T-helper 2 cell treated with Interferon-gamma antibody and Interleukin-4, amounts not matched to agents 5 μg/mL and 100 μg/mL, for 36 hours (primary cell): Measurements from ENCODE around the gene RHOG.

ENCODE experiments used
- DNase-seq: peaks from one replicate; pipeline ENCODE4 v3.0.0; 2021; ENCODE audit warnings: low spot score
- H3K27ac Mint-ChIP-seq: one replicate; pipeline ENCODE4 v1.8.0; 2021; ENCODE audit warnings: mild to moderate bottlenecking, mixed read lengths
- H3K27me3 Mint-ChIP-seq: one replicate; pipeline ENCODE4 v1.8.0; 2021; ENCODE audit warnings: low read depth, mixed read lengths
- H3K36me3 Mint-ChIP-seq: one replicate; pipeline ENCODE4 v1.8.0; 2021; ENCODE audit warnings: low read depth, mixed read lengths
- H3K4me1 Mint-ChIP-seq: one replicate; pipeline ENCODE4 v1.8.0; 2021; ENCODE audit warnings: low read depth, mixed read lengths
- H3K4me3 Mint-ChIP-seq: one replicate; pipeline ENCODE4 v1.8.0; 2022; ENCODE audit warnings: mild to moderate bottlenecking, moderate library complexity, mixed read lengths
- H3K9me3 Mint-ChIP-seq: one replicate; pipeline ENCODE4 v1.8.0; 2021; ENCODE audit warnings: mixed read lengths

The RHOG gene

DNA sequence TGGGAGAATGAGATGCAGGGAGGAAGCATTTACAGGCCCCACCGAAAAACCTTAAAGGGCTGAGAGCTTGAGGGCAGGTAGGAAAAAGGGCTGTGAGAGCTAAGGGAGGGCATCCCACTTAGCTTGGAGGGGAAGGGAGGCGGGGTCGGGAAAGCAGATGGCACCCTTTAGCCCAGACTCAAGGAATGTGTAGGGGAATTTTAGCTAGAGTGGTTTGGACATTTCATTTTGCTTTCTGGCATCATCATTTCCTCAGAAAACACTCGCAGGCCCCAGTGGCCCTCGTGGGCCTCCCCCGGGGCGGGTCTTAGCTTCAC is 13.9 kb upstream of the RHOG start:
- peak overlapping the region; percentile 97 for H3K4me3 Mint-ChIP-seq

DNA sequence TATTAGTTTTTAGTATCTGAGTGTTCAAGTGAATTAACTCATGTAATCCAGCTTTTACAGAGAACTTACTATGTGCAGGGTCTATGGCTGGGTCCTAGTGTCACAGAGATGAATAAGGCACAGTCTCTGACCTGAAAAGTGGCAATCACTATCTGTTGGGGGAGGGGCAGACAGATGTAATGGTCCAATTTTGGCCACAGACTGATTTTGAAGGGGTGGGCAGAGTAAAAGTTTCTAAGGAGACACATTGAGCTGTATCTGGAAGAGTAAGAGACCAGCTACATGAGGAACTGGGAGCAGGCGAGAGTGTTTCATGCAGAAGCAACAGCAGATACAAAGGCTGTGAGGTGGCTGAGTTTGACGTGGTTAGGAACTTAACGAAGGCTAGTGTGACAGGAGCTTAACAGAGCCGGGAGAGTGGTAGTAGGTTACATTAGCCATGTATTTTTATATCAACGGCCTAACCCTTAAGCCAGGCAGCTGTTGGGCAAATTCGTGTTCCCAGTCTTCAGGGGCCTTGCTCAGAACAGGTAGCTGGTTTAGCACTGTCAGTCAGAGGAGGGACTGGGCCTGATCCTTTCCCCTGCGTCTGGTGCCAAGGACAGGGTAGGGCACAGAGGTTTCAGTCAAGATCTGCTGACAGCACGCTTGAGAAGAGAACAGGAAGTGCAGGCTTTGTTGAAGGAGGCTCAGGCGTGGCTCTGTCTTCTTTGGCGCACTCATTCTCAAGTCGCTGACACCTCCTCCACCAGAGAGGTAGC is 13.3 kb upstream of the RHOG start:
- H3K4me3 Mint-ChIP-seq = peak overlapping the region; percentile 97
- H3K9me3 Mint-ChIP-seq = no peaks in the 10 kb centered on the region
- peaks cover 47% of the 10 kb centered on the region for H3K4me1 Mint-ChIP-seq
- DNase-seq = peak; percentile 69
- no peaks in the 10 kb centered on the region for H3K27me3 Mint-ChIP-seq
- peak overlapping the region; percentile 99 for H3K27ac Mint-ChIP-seq
- peaks cover 12% of the 10 kb centered on the region for H3K36me3 Mint-ChIP-seq

More for the DNA sequence above, 13.9 kb upstream of the RHOG start:
- Mint-ChIP-seq H3K9me3 (no peaks in the 10 kb centered on the region), H3K36me3 (peaks cover 15% of the 10 kb centered on the region), H3K4me1 (peaks cover 48% of the 10 kb centered on the region), H3K27ac (peak overlapping the region; percentile 99), H3K27me3 (no peaks in the 10 kb centered on the region)
- DNase-seq = no peak

DNA sequence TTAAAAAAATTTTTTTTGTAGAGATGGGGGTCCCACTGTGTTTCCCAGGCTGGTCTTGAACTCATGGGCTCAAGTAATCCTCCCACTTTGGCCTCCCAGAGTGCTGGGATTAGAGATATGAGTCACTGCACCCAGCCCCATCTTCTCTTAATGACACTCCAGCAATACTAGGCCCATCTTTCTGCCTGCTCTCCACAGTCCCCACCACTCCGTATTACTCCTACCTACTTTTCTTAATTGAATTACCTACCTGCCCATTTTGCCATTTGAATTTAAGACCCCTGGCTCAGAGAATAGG is 12.7 kb upstream of the RHOG start:
- Mint-ChIP-seq H3K27ac (peak overlapping the region; percentile 99), H3K9me3 (no peaks in the 10 kb centered on the region), H3K27me3 (no peaks in the 10 kb centered on the region), H3K36me3 (peaks cover 11% of the 10 kb centered on the region), H3K4me1 (peaks cover 46% of the 10 kb centered on the region), H3K4me3 (peak overlapping the region; percentile 97)
- no peak for DNase-seq

DNA sequence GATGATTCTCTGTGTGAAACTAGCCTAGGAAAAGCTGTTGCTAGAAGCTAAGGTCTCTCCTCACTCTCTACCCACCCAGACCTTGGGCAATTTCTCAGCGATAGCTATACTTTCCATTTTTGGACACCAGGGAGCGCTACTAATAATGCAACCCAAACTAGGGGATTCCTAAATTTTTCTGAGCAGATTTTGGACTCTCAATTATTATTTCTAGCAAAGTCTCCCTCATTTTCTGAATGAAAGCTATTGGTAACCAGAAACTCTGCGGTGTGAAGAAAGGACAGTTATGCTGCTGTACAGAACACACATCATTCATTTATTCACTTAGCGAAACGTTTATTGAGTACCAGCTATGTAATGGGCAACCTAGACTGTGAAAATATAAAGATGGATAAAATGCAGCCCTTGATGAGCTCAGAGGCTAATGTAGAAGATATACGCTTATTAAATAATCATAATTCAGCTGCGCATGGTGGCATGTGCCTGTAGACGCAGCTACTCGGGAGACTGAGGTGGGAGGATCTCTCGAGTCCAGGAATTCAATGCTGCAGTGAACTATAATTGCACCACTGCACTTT is 8.6 kb upstream of the RHOG start:
- Mint-ChIP-seq H3K27me3 (no peaks in the 10 kb centered on the region), H3K9me3 (no peaks in the 10 kb centered on the region), H3K27ac (no peak overlapping the region), H3K36me3 (no peaks in the 10 kb centered on the region), H3K4me1 (peaks cover 34% of the 10 kb centered on the region), H3K4me3 (no peak overlapping the region)
- DNase-seq = no peak

DNA sequence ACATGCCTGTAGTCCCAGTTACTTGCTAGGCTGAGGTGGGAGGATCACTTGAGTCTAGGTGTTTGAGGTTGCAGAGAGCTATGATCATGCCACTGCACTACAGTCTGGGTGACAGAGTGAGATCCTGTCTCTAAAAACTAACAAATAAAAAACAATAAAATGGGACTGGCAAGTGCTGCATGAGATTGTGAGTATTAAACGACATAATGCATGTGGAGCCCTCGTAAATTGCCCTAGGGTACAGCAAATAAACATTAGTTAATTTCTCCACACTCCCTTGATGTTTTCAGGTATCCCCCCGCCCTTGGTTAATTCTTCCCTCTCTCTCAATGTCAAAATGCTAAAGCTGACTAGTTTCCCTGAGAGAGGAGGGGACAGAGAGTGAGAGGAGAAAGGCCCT is 4.9 kb upstream of the RHOG start:
- Mint-ChIP-seq H3K9me3 (no peaks in the 10 kb centered on the region), H3K4me3 (no peak overlapping the region), H3K27me3 (no peaks in the 10 kb centered on the region), H3K36me3 (no peaks in the 10 kb centered on the region), H3K4me1 (peaks cover 25% of the 10 kb centered on the region), H3K27ac (no peak overlapping the region)
- no peak for DNase-seq

DNA sequence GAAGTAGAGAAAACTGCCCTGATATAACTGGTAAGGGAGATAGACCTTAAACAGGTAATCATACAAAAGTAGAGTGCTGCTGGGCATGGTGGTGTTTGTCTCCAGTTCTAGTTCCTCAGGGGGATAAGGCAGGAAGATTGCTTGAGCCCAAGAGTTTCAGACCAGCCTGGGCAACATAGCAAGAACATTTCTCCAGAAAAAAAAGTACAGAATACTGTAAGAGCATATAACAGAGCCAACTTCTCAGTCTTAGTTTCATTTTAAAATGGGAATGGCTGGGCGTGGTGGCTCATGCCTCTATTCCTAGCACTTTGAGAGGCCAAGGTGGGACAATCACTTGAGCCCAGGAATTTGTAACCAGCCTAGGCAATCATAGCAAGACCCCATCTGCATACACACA is 4.5 kb upstream of the RHOG start:
- Mint-ChIP-seq H3K27ac (no peak overlapping the region), H3K36me3 (no peaks in the 10 kb centered on the region), H3K4me3 (no peak overlapping the region), H3K9me3 (no peaks in the 10 kb centered on the region), H3K4me1 (peaks cover 25% of the 10 kb centered on the region), H3K27me3 (no peaks in the 10 kb centered on the region)
- no peak for DNase-seq

DNA sequence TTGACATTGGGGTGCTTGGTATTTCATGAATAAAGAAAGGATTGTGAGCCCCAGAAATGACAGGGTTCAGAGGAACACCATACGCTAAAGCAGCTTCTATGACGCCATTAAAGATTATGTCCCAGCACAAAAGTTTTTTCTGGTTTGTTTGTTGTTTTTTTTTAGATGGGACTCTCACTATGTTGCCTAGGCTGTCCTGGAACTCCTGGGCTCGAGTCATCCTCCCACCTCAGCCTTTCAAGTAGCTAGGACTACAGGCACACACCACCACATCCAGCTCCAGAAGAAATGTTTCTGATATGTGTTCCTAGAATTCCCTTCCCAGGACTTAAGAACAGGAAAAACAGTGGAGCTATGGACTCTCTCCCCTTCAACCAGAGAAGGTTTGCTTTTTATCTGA is 2.6 kb upstream of the RHOG start:
- H3K4me3 Mint-ChIP-seq = no peak overlapping the region
- H3K27ac Mint-ChIP-seq = peak overlapping the region; percentile 51
- peaks cover 30% of the 10 kb centered on the region for H3K4me1 Mint-ChIP-seq
- DNase-seq = no peak
- H3K9me3 Mint-ChIP-seq = no peaks in the 10 kb centered on the region
- no peaks in the 10 kb centered on the region for H3K27me3 Mint-ChIP-seq
- H3K36me3 Mint-ChIP-seq = peaks cover 16% of the 10 kb centered on the region

DNA sequence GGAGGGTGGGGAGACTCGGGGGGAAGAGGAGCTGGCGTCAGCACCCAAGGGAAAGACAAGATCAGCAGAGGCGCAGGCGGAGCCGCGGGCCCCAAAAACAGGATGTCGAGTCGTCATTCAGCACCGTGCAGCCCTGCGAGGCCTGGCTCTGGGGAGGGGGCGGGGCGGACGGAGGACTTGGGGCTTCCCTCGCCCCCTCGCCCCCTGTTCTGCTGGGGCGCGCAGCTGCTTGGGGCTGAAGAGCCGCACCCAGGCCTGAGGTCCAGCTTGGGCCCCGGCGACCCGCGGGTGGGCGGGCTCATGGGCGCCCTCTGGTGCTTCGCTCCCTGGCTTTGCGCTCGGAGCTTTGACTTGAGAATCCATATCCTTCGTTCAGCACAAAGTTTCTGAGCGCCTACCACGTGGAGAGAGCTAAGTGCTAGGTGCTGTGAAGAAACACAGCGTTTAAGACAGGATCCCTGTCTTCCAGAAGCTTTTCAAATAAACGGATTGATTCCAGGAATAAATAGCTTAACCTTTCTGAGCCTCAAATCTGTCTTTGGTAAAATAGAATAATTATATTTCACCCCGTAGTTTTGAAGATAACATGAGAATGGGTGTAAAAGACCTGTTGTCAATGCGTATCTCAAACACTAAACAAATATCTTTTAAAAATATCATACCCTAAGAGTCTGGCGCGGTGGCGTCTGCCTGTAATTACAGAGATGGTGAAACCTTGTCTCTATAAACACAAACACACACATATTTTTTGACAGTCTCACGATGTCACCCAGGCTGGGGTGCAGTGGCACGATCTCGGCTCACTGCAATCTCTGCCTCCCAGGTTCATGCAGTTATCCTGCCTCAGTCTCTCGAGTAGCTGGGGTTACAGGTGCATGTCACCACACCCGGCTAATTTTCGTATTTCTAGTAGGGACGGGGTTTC is 929 bp upstream of the RHOG start:
- no peaks in the 10 kb centered on the region for H3K9me3 Mint-ChIP-seq
- H3K27me3 Mint-ChIP-seq = no peaks in the 10 kb centered on the region
- H3K4me1 Mint-ChIP-seq = peaks cover 41% of the 10 kb centered on the region

DNA sequence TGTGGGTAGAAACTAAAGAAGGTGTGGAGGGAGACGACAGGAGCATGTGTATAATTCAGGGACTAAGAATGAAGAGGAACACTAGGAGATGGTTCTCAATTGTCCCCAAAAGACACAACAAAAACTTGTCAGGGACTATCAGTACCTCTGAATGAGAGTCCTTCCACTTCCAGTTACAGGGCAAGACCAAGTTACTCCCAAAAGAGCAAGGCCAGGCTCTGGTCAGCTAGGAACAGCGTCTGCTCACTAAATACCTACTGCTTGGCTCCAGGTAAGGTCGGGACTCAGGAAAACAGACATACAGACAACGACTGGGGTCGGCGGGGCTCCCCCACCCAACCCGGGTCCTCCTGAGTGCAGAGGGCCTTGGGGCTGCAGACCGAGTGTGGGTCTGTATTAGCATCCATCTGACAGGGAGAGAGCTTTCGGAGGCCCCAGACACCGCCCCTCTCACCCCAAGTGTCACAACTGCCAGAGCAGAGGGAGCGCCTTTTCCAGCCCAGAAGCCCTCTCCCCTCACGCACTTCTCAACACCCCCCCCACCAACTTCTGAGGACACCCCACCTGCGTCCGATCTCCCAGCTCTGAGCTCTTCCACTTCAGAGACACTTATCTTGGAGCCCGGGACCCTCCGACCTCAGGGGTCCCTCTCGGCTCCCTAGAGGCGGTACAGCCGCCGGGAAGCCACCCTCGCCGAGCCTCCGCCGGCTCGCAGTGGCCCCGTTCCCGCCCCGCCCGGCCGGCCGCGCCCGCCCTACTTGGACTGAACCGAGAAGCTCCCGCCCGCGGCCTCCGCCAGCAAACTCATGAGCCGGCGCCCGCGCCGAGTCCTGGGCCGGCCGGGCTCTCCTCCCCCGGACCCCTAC is 522 bp downstream of the RHOG start:
- Mint-ChIP-seq H3K27me3 (no peaks in the 10 kb centered on the region), H3K9me3 (no peaks in the 10 kb centered on the region), H3K4me1 (peaks cover 51% of the 10 kb centered on the region), H3K36me3 (peaks cover 29% of the 10 kb centered on the region), H3K27ac (peak overlapping the region; percentile 98), H3K4me3 (peak overlapping the region; percentile 99)
- peak; percentile 39 for DNase-seq

More for the DNA sequence above, 929 bp upstream of the RHOG start:
- peaks cover 23% of the 10 kb centered on the region for H3K36me3 Mint-ChIP-seq
- peak overlapping the region; percentile 98 for H3K27ac Mint-ChIP-seq
- peak; percentile 96 for DNase-seq
- H3K4me3 Mint-ChIP-seq = peak overlapping the region; percentile 85

DNA sequence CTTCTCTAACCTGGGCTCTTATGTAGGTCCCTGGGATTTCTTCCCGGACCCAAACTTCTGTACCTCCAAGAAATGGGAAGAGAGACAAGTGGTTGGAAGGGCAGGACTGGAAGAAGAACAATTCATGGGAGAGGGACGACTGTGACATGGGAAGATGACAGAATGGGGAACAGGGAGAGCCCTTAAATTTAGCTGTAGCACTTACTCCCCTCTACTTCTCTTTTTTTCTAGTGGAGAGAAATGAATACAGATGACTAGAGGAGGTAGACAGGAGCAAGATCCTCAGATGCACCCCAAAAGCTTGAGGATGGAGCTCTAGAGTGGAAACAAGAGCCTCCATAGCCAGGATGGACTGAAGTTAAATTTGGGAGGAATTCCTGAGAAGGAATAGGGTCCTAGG is 2.3 kb downstream of the RHOG start:
- no peak for DNase-seq
- peaks cover 60% of the 10 kb centered on the region for H3K4me1 Mint-ChIP-seq
- H3K9me3 Mint-ChIP-seq = no peaks in the 10 kb centered on the region
- no peaks in the 10 kb centered on the region for H3K27me3 Mint-ChIP-seq
- peak overlapping the region; percentile 98 for H3K27ac Mint-ChIP-seq
- H3K36me3 Mint-ChIP-seq = peaks cover 44% of the 10 kb centered on the region
- peak overlapping the region; percentile 99 for H3K4me3 Mint-ChIP-seq

DNA sequence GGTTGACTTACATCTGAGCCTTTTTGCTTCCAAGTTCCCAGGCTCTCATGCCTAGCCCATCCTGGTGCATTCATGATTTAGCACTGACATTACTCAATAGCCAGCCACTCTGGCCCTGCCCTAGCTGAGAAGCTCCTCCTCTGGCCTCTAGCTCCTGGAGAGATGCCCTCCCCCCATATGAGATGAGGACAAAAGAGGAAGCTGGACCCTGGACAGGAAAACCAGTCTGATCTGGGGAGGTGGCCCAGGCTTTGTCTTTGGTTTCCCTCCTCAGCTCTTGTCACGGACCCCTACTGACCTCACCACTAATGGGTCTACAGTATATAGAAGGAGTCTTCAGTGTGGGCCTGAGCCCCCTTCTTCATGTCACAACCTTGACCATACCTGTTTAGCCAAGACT is 3.0 kb downstream of the RHOG start:
- H3K36me3 Mint-ChIP-seq = peaks cover 47% of the 10 kb centered on the region
- H3K4me3 Mint-ChIP-seq = peak overlapping the region; percentile 99
- peak overlapping the region; percentile 98 for H3K27ac Mint-ChIP-seq
- H3K4me1 Mint-ChIP-seq = peaks cover 62% of the 10 kb centered on the region
- H3K27me3 Mint-ChIP-seq = no peaks in the 10 kb centered on the region
- H3K9me3 Mint-ChIP-seq = no peaks in the 10 kb centered on the region
- DNase-seq = no peak

DNA sequence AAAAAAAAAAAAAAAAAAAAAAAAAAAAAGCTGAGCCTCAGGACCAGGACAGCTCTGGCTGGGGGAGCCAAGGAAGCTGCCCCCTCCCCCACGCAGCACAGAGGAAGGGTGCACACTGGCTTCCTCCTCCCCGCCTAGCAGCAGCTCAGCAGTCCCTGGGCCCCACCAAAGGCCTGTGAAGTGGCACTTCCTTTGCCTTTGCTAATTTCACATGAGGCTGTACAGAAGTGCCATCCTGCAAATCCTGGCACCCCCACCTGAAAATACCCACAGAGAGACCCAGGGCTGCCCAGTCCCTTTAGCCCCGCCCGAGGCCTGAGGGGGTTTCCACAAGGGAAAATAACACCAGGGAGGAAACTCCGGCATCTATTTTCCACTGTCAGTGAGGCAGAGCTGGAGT is 3.9 kb downstream of the RHOG start:
- H3K27me3 Mint-ChIP-seq = no peaks in the 10 kb centered on the region
- DNase-seq = peak; percentile 30
- peaks cover 69% of the 10 kb centered on the region for H3K4me1 Mint-ChIP-seq
- H3K9me3 Mint-ChIP-seq = no peaks in the 10 kb centered on the region
- peak overlapping the region; percentile 99 for H3K4me3 Mint-ChIP-seq
- peaks cover 47% of the 10 kb centered on the region for H3K36me3 Mint-ChIP-seq
- peak overlapping the region; percentile 87 for H3K27ac Mint-ChIP-seq

DNA sequence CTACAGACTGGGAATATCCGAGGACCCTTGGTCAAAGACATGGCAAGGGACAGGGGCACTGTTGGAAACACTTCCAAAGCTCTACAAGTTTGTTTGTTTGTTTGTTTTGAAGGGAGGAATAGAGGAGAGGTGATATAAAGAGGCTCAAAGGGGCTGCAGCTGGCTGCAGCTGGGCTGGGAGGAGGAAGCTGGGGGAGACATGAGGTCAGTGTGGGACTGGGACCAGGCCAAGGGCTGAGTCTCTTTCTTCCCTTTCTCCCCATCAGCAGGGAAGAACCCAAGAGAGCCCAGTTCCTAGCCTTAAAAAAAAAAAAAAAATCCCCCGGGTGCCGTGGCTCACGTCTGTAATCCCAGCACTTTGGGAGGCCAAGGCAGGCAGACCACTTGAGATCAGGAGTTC is 5.0 kb downstream of the RHOG start:
- peaks cover 57% of the 10 kb centered on the region for H3K36me3 Mint-ChIP-seq
- no peak for DNase-seq
- no peaks in the 10 kb centered on the region for H3K27me3 Mint-ChIP-seq
- H3K27ac Mint-ChIP-seq = peak overlapping the region; percentile 82
- H3K9me3 Mint-ChIP-seq = no peaks in the 10 kb centered on the region
- H3K4me1 Mint-ChIP-seq = peaks cover 73% of the 10 kb centered on the region
- peak overlapping the region; percentile 99 for H3K4me3 Mint-ChIP-seq
